Gastroesophageal sphincter (tissue), 3 donors: ENCODE data around the gene MXRA8.

Source experiments
- EP300 ChIP-seq: sonication (generic); formaldehyde crosslinking; IDR thresholded peaks from one replicate; pipeline ENCODE4 v1.6.1; 2017; ENCODE audit warnings: antibody characterized with exemption, mild to moderate bottlenecking
- POLR2A ChIP-seq, 2 donors: fragments of 450-650 bp; IDR thresholded peaks; one replicate each; pipeline ENCODE4 v1.6.1; 2017; ENCODE audit warnings: antibody characterized with exemption in 2 of 2, mild to moderate bottlenecking in 2 of 2, moderate library complexity in 1 of 2
- POLR2AphosphoS5 ChIP-seq: sonication (generic); formaldehyde crosslinking; IDR thresholded peaks from one replicate; pipeline ENCODE4 v1.6.1; 2017; ENCODE audit warnings: antibody characterized with exemption
- TF ChIP-seq, protein P1 (sequence below), 4 experiments: fragments of 200-600 bp in 2 of 4; fragments of 450-650 bp in 2 of 4; sonication (generic) in 1 of 4; IDR thresholded peaks; one replicate each; pipeline ENCODE4 v1.5.1; 2017 to 2019; ENCODE audit warnings: antibody characterized with exemption in 4 of 4, mild to moderate bottlenecking in 2 of 4, moderate library complexity in 2 of 4

DNA sequence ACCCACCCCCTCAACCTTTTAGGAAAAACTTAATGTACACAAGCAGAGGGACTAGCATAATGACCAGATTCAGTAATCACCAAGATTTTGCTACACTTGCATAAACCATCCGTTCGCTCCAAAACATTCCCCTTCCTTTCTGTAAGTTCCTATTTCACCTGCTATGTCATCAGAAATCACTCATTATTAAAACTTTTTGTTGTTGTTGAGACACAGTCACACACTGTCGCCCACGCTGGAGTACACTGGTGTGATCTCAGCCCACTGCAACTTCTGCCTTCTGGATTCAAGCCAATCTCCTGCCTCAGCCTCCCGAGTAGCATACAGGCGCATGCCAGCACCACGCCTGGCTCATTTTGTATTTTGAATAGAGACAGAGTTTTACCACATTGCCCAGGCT lies 45.3 kb upstream of the MXRA8 start:
- TF ChIP-seq, protein P1, sequence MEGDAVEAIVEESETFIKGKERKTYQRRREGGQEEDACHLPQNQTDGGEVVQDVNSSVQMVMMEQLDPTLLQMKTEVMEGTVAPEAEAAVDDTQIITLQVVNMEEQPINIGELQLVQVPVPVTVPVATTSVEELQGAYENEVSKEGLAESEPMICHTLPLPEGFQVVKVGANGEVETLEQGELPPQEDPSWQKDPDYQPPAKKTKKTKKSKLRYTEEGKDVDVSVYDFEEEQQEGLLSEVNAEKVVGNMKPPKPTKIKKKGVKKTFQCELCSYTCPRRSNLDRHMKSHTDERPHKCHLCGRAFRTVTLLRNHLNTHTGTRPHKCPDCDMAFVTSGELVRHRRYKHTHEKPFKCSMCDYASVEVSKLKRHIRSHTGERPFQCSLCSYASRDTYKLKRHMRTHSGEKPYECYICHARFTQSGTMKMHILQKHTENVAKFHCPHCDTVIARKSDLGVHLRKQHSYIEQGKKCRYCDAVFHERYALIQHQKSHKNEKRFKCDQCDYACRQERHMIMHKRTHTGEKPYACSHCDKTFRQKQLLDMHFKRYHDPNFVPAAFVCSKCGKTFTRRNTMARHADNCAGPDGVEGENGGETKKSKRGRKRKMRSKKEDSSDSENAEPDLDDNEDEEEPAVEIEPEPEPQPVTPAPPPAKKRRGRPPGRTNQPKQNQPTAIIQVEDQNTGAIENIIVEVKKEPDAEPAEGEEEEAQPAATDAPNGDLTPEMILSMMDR (IDR thresholded peaks at IDR 0.05), result no peak
- TF ChIP-seq POLR2AphosphoS5 (no peak), POLR2A (IDR thresholded peaks at IDR 0.05) (no peak), EP300 (no peak)
